ENCODE measurements around the gene CAPN1. TPM values are rescaled to one million over a fixed set of nuclear protein-coding genes. Genes with fewer than 3 reads are reported as not detected.

The CAPN1 gene
- total RNA-seq (2014; rRNA removed; shearing (Covaris generic)) (127 and 145 TPM in 2 replicates), polyA plus RNA-seq (2016; fragmentation: Nextera tagmentation; extraction: Ambion mirVana) (106 and 110 TPM in 2 replicates)

- Histone ChIP-seq H3K27ac (peak within 1 kb of the TSS; percentile 5; the same call in 1 of the 2 replicates), H3K4me2 (ENCODE audit: unreplicated experiment) (peak within 1 kb of the TSS; percentile 84), H3K9me2 (ENCODE audit: insufficient read depth) (no peaks in the 10 kb centered on the region), H3F3A (ENCODE audit: insufficient read depth) (no peaks in the 10 kb centered on the region), H3K9me3 (ENCODE audit: low read depth) (no peaks in the 10 kb centered on the region), H2AFZ (peak within 1 kb of the TSS; percentile 77), H3K4me3 (peak within 1 kb of the TSS; percentile 82), H3K9ac (peak within 1 kb of the TSS; percentile 87), H3K27me3 (replicated peaks; ENCODE audit: insufficient read depth) (no peaks in the 10 kb centered on the region), H3K36me3 (ENCODE audit: low read depth) (no peaks in the 10 kb centered on the region), H4K20me1 (ENCODE audit: insufficient read depth) (no peaks in the 10 kb centered on the region), H3K79me2 (ENCODE audit: insufficient read depth) (peaks cover 57% of the 10 kb centered on the region), H3K4me1 (ENCODE audit: insufficient read depth) (0 out of 2 replicates have a peak, but pooled peaks cover 6% of the 10 kb centered on the region)
- no peak for TF ChIP-seq EZH2phosphoT487 (IDR thresholded peaks at IDR 0.05; ENCODE audit: insufficient read depth, low read depth)
- TF ChIP-seq EZH2 (IDR thresholded peaks at IDR 0.05; ENCODE audit: insufficient read depth, poor library complexity, severe bottlenecking), result no peak
- 1% methylated on average over 27 to 41 of the region's 43 CpGs for WGBS, 2 experiments (ENCODE audit: low coverage in 1 of 2, low lambda C conversion rate in 2 of 2, missing lambda C conversion rate in 2 of 2)
- in situ Hi-C loops (cut with MboI), result no loop called here
- peak; percentile 88 for DNase-seq
These were observed at the start of gene CAPN1 for GRCh38 chr11:65181569-65182257. Gene CAPN1 (plus strand): TSS chr11:65181928. CDS start chr11:65182702, 774 bp downstream.

GRCh38 chr11:65132238-65132987 is 49.3 kb upstream of the CAPN1 start:
- H3K27ac ChIP-seq, result no peak overlapping the region
- TF ChIP-seq EZH2phosphoT487 (IDR thresholded peaks at IDR 0.05; ENCODE audit: insufficient read depth, low read depth) (no peak), EZH2 (IDR thresholded peaks at IDR 0.05; ENCODE audit: insufficient read depth, poor library complexity, severe bottlenecking) (no peak)
- WGBS, 2 experiments (ENCODE audit: low coverage in 1 of 2, low lambda C conversion rate in 2 of 2, missing lambda C conversion rate in 2 of 2), result 61 to 63% methylated on average over 10 of the region's 10 CpGs
- no peak for DNase-seq
- H3K4me2 ChIP-seq (ENCODE audit: unreplicated experiment), result peak overlapping the region; percentile 82
- no peaks in the 10 kb centered on the region for H3K9me2 ChIP-seq (ENCODE audit: insufficient read depth)
- peaks cover 8% of the 10 kb centered on the region for H3K4me1 ChIP-seq (ENCODE audit: insufficient read depth)
- H3K9ac ChIP-seq, result peak overlapping the region; percentile 98
- H3K79me2 ChIP-seq (ENCODE audit: insufficient read depth), result peaks cover 37% of the 10 kb centered on the region
- in situ Hi-C loops (cut with MboI), result no loop called here
- peak overlapping the region; percentile 84 for H3K4me3 ChIP-seq
- H3F3A ChIP-seq (ENCODE audit: insufficient read depth), result 0 out of 2 replicates have a peak, but pooled peaks cover 6% of the 10 kb centered on the region
- no peaks in the 10 kb centered on the region for H4K20me1 ChIP-seq (ENCODE audit: insufficient read depth)
- peaks cover 5% of the 10 kb centered on the region; the same call in 1 of the 2 replicates for H3K36me3 ChIP-seq (ENCODE audit: low read depth)
- H3K27me3 ChIP-seq (replicated peaks; ENCODE audit: insufficient read depth), result no peaks in the 10 kb centered on the region
- no peaks in the 10 kb centered on the region for H3K9me3 ChIP-seq (ENCODE audit: low read depth)
- H2AFZ ChIP-seq, result no peak overlapping the region

- in situ Hi-C loops (cut with MboI), result no loop called here
- no peak for TF ChIP-seq EZH2phosphoT487 (IDR thresholded peaks at IDR 0.05; ENCODE audit: insufficient read depth, low read depth)
- no peak for TF ChIP-seq EZH2 (IDR thresholded peaks at IDR 0.05; ENCODE audit: insufficient read depth, poor library complexity, severe bottlenecking)
- H3K9me2 ChIP-seq (ENCODE audit: insufficient read depth), result no peaks in the 10 kb centered on the region
- H3K9me3 ChIP-seq (ENCODE audit: low read depth), result no peaks in the 10 kb centered on the region
- H3K79me2 ChIP-seq (ENCODE audit: insufficient read depth), result peaks cover 37% of the 10 kb centered on the region
- no peaks in the 10 kb centered on the region for H4K20me1 ChIP-seq (ENCODE audit: insufficient read depth)
- H3K27ac ChIP-seq, result peak overlapping the region; percentile 98; the same call in 1 of the 2 replicates
- peak overlapping the region; percentile 84 for H3K4me3 ChIP-seq
- H3K27me3 ChIP-seq (replicated peaks; ENCODE audit: insufficient read depth), result no peaks in the 10 kb centered on the region
- peak overlapping the region; percentile 82; the same call in 1 of the 2 replicates for H2AFZ ChIP-seq
- H3K4me1 ChIP-seq (ENCODE audit: insufficient read depth), result peaks cover 8% of the 10 kb centered on the region
- 0 out of 2 replicates have a peak, but pooled peaks cover 6% of the 10 kb centered on the region for H3F3A ChIP-seq (ENCODE audit: insufficient read depth)
- 35% methylated on average over 18 of the region's 18 CpGs for WGBS, 2 experiments (ENCODE audit: low coverage in 1 of 2, low lambda C conversion rate in 2 of 2, missing lambda C conversion rate in 2 of 2)
- H3K4me2 ChIP-seq (ENCODE audit: unreplicated experiment), result peak overlapping the region; percentile 82
- peaks cover 4% of the 10 kb centered on the region; the same call in 1 of the 2 replicates for H3K36me3 ChIP-seq (ENCODE audit: low read depth)
- peak; percentile 51 for DNase-seq
- H3K9ac ChIP-seq, result peak overlapping the region; percentile 98
These were observed 48.6 kb upstream of the CAPN1 start for GRCh38 chr11:65132988-65133700.

DNA sequence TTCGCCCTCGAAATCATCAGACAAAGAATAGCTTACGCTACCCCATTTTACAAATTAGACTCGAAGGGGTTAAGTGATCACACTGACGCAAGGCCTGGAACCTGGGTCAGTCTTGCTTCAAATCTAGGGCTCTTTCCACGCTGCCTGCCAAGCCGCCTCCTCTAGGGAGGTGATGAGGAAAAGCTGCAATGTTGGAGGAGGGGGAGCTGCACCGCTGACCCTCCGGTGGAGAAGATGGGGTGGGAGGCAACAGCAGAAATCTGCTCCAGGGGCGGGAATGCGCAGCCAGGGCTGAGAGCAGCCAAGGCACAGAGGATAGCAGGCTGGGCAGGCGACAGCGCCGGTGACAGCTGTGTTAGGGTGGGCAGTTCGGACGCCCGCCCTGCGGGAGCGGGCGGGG is 48.0 kb upstream of the CAPN1 start:
- Histone ChIP-seq H3K4me2 (ENCODE audit: unreplicated experiment) (peak overlapping the region; percentile 82), H3K4me3 (peak overlapping the region; percentile 84), H2AFZ (peak overlapping the region; percentile 82), H3K27me3 (replicated peaks; ENCODE audit: insufficient read depth) (no peaks in the 10 kb centered on the region), H3K27ac (peak overlapping the region; percentile 98), H3K9me2 (ENCODE audit: insufficient read depth) (no peaks in the 10 kb centered on the region), H3K79me2 (ENCODE audit: insufficient read depth) (peaks cover 37% of the 10 kb centered on the region), H4K20me1 (ENCODE audit: insufficient read depth) (no peaks in the 10 kb centered on the region), H3K9me3 (ENCODE audit: low read depth) (no peaks in the 10 kb centered on the region), H3K36me3 (ENCODE audit: low read depth) (peaks cover 4% of the 10 kb centered on the region; the same call in 1 of the 2 replicates), H3F3A (ENCODE audit: insufficient read depth) (0 out of 2 replicates have a peak, but pooled peaks cover 6% of the 10 kb centered on the region), H3K9ac (peak overlapping the region; percentile 98), H3K4me1 (ENCODE audit: insufficient read depth) (peaks cover 8% of the 10 kb centered on the region)
- DNase-seq, result peak; percentile 64
- TF ChIP-seq EZH2phosphoT487 (IDR thresholded peaks at IDR 0.05; ENCODE audit: insufficient read depth, low read depth), result no peak
- TF ChIP-seq EZH2 (IDR thresholded peaks at IDR 0.05; ENCODE audit: insufficient read depth, poor library complexity, severe bottlenecking), result no peak
- in situ Hi-C loops (cut with MboI), result no loop called here
- 1 to 4% methylated on average over 13 to 20 of the region's 20 CpGs for WGBS, 2 experiments (ENCODE audit: low coverage in 1 of 2, low lambda C conversion rate in 2 of 2, missing lambda C conversion rate in 2 of 2)
